ENCODE measurements around the gene TNFSF9.

DNA sequence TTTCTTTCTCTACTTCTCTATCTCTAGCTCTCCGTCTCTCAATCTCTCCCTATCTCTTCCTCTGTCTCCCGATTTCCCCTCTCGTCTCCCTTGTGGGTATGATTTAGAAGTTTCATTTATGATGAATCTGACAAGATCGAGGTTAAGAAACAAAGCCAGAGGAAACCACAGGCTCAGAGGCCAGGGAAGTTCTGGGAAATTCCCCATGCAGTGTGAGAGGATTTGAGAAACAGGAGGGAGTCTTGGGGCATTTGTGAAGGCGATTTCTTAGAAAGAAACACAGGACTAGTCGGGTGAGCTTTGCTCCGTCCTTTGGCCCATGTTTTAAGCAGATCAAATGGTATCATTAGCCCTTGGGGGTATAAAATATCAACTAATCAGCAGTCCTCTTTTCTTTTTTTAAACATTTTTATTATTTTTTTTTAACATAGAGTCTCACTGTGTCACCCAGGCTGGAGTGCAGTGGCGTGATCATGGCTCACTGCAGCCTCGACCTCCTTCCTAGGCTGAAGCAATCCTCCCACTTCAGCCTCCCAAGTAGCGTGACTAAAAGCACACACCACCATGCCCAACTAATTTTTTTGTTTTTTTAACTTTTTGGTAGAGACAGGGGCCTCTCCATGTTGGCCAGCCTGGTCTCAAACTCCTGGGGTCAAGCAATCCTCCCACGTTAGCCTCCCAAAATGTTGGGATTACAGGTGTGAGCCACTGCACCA lies 25.8 kb downstream of the TNFSF9 start:
- TF ChIP-seq EZH2 (IDR thresholded peaks at IDR 0.05) (no peak), EZH2phosphoT487 (IDR thresholded peaks at IDR 0.05) (no peak)
- TF ChIP-seq, protein P1, sequence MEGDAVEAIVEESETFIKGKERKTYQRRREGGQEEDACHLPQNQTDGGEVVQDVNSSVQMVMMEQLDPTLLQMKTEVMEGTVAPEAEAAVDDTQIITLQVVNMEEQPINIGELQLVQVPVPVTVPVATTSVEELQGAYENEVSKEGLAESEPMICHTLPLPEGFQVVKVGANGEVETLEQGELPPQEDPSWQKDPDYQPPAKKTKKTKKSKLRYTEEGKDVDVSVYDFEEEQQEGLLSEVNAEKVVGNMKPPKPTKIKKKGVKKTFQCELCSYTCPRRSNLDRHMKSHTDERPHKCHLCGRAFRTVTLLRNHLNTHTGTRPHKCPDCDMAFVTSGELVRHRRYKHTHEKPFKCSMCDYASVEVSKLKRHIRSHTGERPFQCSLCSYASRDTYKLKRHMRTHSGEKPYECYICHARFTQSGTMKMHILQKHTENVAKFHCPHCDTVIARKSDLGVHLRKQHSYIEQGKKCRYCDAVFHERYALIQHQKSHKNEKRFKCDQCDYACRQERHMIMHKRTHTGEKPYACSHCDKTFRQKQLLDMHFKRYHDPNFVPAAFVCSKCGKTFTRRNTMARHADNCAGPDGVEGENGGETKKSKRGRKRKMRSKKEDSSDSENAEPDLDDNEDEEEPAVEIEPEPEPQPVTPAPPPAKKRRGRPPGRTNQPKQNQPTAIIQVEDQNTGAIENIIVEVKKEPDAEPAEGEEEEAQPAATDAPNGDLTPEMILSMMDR (IDR thresholded peaks at IDR 0.05), result no peak
